HG03097 (cell line): ENCODE data around the gene G3BP2.
A peak's percentile ranks its signal among the peaks of the same experiment; 100 is the strongest.
"Not testable (repeated sequence)": the region's sequence is repeated elsewhere in the genome, so short reads cannot be mapped to it uniquely, and the experiment has no call there.

Experiments
- ATAC-seq: cut with Tn5 transposase; IDR thresholded peaks from one replicate; pipeline ENCODE4 v1.9.1; 2021; ENCODE audit not compliant: unreplicated experiment, low FRiP score

Gene G3BP2

DNA sequence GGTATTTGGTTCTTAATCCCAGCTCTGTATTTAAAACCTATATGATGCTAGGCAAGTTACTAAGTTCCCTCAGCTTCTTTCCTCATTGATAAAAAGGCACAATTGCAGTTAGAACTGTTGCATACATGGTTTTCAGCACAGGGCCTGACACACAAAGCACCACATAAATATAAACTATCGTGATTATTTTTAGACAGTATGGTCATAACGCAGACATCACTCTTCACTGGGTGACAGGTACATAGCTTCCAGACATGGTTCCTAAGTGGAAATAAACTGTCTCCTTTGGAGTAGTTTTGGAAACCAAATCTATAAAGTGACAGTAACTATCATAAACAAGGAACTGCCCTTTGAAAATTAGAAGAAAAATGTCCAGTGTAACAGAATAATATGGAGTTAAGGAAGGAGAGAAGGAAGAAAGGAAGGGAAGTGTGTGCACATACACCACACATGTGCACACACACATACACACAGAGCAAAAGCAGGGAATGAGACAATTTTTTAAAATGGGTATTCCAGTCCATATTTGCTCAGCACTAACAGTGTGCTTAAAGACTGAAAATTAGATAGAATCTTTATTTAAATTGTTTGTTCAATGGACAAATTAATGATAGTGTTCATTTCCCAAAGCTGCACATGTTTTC is 12.5 kb upstream of the G3BP2 start:
- ATAC-seq: no peak

DNA sequence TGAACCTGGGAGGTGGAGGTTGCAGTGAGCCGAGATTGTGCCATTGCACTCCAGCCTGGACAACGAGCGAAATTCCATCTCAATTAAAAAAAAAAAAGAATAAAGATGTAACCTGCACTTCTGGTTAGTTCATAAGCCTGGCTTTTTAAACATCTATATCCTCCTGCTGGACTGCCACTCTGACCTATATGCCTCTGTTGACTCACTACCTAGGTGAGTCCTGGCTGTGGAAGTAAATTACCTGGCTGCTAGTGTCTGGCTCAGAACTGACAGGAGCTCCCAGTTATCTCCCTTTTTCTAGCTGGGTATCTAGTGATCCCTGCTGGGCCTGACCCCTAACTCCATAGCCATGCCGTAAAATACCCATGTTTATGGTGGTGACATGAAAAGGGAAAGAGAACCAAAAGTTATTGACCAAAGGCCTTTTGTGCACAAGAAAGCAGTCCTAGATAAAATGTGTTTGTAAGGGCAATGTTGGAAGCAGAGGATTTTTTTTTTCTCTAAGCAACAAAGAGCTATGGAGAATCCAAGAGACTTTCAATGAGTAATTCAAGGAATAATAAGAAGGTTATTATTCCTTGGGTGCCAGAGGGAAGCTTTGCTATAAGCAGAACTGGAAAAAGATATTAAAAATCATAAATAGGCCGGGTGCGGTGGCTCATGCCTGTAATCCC is 10.4 kb upstream of the G3BP2 start:
- no peak for ATAC-seq

GRCh38 chr4:75679876-75680575 is 6.8 kb upstream of the G3BP2 start:
- ATAC-seq: no peak

DNA sequence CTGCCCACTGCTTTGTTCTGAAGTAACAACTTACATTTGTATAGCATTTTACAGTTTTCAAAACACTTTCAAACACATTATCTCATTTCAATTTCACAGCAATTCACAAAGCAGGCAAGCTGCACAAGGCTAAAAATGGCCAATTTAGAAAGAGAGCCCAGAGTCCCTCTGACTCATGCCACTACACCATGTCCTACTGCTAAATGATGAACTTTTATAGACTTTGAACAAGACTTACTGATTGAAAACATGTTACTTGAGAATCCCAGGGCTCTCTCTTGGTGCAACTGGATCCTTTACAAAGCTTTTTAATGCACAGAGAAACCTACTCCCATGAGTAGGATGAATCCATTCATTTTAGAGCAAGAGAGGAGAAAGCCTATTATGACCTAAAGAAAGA is 5.8 kb upstream of the G3BP2 start:
- no peak for ATAC-seq

DNA sequence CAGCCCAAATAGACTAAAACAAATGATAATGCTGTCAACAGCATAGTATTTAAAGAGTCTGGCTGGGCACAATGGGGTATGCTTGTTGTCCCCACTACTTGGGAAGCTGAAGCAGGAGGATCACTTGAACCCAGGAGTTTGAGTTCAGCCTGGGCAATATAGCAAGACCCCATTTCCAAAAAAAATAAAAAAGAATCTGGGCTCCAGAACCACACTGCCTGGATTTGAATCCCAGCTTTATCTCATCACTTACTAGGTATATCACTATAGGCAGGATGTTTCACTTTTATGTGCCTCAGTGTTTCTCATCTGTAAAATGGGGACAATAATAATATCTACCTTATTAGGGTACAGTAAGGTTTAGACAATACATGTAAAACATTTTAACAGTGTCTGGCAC is 5.3 kb upstream of the G3BP2 start:
- ATAC-seq: no peak

GRCh38 chr4:75675004-75675531 is 1.9 kb upstream of the G3BP2 start:
- ATAC-seq: no peak

DNA sequence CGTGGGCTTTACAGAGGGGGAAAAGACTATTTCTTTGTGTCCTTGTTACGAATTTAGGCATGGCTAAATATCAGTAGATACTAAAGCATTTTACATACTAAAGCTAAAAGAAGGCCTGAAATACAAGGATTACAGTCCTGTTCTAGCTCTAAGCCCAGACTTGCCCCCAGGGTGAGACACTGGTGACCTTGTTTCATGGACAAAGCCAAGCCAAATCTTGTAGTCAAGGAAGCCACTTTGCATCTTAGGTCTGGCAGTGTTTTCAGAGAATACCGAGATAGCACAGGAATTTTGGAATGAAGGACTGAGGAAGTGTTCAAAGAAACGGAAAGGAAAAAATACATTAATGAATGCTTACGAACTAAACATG is 733 bp upstream of the G3BP2 start:
- no peak for ATAC-seq

GRCh38 chr4:75672461-75673026 is 667 bp downstream of the G3BP2 start:
- ATAC-seq: peak; percentile 17

DNA sequence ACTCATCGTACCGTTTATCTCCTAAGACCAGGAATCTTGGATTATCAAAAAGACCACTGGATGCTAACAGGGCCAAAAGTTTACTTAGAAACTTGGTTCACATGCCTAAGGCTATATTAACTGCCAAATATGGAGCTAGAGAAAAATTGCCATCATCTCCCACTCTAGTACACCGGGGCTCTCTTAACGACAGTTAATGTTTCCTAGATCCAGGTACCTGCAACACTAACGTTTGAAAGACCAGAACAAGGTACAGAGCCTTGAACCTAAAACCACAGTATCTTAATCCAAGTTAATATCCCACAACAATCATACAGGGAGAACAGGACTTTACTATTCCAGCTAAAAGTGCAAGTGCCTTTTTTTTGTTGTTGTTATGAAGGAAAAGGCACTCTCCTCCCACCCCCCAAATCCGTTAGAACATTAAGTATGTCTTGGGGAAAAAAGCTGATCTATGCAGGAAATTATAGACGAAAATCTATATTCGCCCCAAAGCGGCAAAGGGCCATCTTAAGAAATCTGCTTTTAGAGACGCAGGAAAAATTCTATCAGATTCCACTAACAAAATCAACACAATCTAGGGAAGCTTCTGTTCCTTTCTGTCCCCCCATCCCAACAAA is 1.3 kb downstream of the G3BP2 start:
- ATAC-seq: no peak

DNA sequence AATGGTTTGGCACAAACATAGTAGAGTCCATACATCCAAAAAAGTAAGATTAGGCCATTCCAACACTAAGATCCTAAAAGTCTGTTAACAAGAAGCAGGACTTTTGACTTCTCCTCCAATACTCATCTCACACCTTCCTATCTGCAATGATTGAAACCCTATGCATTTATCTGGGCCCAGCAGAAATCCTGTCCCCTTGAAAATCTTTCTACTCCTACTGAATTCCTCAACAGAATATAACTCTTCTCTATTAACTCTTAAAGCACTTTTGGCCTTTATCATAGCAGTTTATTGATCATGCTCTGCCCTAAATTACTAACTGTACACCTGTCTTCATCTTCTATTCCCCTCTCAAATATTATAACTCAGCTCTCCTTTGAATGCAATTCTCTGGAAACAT is 4.6 kb downstream of the G3BP2 start:
- no peak for ATAC-seq

DNA sequence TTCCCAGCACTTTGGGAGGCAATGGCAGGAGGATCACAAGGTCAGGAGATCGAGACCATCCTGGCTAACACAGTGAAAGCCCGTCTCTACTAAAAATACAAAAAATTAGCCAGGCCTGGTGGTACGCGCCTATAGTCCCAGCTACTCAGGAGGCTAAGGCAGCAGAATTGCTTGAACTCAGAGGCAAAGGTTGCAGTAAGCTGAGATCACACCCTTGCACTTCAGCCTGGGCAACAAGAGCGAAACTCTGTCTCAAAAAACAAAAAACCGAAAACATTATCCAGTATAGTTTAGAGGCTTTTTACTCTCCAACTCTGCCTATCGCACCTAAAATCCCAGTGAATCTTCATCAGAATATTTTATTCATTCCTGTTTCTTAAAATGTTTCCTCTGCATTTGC is 5.6 kb downstream of the G3BP2 start:
- not testable (repeated sequence) for ATAC-seq

- no peak for ATAC-seq
Measured at GRCh38 chr4:75666299-75666698, 6.9 kb downstream of the G3BP2 start.

GRCh38 chr4:75664604-75665003 is 8.6 kb downstream of the G3BP2 start:
- ATAC-seq: not testable (repeated sequence)

DNA sequence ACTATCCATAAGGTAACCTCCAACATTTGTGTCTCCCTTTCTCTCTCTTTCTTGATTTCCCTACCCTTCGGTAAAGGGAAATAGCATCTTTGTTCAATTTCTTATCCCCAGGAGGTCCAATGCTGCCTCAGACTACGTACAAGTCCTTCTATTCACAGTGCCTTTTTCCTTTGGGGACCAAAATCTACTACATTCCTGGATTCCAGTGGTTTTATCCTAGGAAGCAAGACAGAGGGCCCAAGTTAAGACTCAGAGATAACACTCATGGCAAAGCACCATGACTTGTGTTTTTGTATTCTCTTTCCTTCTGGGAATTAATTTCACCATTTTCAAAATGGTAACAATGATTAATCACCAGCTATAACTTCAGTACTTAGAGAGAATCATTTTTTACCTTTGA is 10.6 kb downstream of the G3BP2 start:
- ATAC-seq: no peak

GRCh38 chr4:75660491-75660890 is 12.7 kb downstream of the G3BP2 start:
- no peak for ATAC-seq

DNA sequence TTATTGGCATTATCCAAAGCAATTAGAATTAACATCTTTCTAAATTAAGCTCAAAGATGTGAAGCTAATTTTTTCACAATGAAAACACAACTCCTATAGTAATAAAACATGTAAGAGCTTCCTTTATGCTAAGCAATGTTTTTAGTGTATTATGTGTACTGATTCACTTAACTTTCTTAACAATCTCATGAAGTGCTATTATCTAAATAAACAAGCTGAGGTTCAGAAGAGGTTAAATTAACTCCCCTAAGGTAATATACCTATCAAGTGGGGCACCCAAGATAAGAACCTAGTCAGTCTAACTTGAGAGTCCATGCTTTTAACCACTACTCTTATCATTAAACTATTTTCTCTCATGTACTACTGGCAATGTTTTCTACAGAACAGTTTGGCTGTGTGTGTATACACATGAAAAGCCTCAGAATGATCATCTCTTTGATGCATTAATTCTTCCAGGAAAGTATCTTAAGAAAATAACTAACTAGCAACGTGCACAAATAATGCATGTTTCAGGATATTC is 13.6 kb downstream of the G3BP2 start:
- ATAC-seq: no peak

DNA sequence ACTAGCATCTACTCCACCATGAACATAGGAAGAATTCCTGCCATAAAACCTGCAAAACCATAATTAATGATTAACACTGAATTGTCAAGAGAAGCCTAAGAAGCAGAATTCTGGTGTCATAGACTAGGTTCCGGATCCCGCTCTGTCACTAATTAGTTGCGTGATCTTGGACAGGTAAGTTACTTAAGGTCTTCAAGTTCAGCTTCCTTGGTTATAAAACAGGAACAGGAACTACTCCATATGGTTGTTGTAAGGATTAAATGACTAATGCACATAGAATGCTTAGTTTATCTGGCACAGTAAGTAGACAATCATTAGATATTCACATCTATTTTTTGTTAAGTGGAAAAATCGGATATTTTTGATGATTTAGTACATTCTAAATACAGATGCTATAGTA is 14.3 kb downstream of the G3BP2 start:
- no peak for ATAC-seq

- ATAC-seq: no peak
Measured at GRCh38 chr4:75655562-75655961, 17.6 kb downstream of the G3BP2 start.

DNA sequence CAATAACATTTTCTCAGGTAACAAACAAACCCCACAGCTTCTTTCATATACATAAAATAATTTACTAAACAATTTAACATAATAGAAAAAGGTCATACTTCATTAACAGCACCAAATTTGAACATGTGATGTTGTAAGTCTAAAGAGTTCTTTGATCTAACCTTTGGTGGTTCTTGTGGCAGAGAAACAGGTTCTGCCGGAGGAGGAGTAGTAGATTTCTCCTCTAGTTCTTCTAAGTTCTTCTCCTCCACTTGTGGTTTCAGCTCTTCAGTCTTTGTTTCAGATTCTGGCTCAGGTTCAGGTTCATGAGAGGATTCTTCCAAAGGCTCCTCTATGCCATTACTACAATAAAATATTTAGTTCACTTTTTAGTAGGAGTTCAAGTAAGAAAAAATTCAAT is 18.3 kb downstream of the G3BP2 start:
- ATAC-seq: no peak

GRCh38 chr4:75653845-75654503 is 19.2 kb downstream of the G3BP2 start:
- ATAC-seq: no peak
